ENCODE results near the gene TNIK.

DNA sequence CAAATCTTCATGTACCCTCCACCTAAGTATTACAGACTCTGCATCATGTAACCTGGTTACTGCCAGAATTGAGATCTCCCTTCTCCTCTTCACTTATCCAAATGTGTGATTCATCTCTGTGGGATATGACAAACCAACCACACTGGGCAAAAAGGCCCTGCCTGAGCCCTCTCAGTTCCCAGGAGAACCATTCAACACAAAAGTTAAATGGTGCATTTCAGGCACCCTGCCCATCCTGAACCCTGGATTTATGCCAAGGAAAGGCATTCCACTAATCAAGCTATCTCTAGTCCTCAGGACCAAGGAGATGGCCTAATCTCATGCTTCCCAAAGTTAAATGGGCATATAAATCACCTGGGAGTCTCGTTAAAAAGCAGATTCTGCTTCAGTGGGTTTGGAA, 108.5 kb downstream of the TNIK start:
- TF ChIP-seq, protein P1, sequence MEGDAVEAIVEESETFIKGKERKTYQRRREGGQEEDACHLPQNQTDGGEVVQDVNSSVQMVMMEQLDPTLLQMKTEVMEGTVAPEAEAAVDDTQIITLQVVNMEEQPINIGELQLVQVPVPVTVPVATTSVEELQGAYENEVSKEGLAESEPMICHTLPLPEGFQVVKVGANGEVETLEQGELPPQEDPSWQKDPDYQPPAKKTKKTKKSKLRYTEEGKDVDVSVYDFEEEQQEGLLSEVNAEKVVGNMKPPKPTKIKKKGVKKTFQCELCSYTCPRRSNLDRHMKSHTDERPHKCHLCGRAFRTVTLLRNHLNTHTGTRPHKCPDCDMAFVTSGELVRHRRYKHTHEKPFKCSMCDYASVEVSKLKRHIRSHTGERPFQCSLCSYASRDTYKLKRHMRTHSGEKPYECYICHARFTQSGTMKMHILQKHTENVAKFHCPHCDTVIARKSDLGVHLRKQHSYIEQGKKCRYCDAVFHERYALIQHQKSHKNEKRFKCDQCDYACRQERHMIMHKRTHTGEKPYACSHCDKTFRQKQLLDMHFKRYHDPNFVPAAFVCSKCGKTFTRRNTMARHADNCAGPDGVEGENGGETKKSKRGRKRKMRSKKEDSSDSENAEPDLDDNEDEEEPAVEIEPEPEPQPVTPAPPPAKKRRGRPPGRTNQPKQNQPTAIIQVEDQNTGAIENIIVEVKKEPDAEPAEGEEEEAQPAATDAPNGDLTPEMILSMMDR (IDR thresholded peaks at IDR 0.05): no peak
- TF ChIP-seq POLR2AphosphoS5 (IDR thresholded peaks at IDR 0.05) (no peak), EP300 (IDR thresholded peaks at IDR 0.05; ENCODE audit: low read depth) (no peak)
